NCI-H82 treated with DMSO at 0.1 percent for 48 hours (cell line): ENCODE results near the gene DMD.

ENCODE experiments used
- DNase-seq: peaks from one replicate; lab custom pipeline; 2025; ENCODE audit not compliant: unreplicated experiment; lab: John Stamatoyannopoulos, UW

Gene DMD

DNA sequence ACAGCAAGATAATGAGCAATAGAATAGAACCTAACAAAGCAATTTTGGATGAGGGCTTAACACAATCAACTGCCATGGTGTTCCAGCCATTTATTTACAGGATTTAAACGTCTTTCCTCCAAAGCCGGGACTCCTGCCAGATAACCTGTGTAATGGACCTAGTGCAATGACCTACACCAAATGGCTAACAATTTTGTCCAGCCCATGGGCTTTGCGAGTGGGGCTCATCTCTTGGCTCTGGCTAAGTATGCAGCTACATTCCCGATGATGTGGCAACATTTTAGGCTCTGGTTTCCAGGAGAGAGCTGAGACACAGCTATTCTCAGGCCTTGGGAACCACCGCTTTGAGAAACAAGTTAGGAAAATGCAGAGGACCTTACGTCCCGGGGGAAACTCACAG lies 1317.2 kb downstream of the DMD start:
- DNase-seq, result no peak

- DNase-seq, result no peak
Observed at GRCh38 chrX:31893525-31893924, 1317.8 kb downstream of the DMD start.

DNA sequence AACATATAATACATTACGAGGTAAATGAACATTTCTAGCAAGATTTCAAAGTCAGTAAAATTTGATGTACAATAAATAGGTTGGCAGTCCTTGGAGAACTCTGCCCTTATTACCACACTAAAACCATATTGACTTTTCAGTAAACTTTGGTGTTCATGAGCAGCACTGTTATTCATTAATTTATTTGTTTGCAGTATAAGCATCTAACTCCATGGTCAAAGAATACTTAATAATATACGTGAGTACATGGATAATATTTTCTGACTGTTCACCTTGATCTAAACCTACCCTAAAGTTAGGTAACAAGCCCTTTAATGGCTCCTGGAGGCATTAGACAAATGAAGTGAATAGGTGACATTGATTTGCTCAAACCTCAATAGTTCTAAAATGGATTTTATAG lies 1322.3 kb downstream of the DMD start:
- DNase-seq, result no peak

DNA sequence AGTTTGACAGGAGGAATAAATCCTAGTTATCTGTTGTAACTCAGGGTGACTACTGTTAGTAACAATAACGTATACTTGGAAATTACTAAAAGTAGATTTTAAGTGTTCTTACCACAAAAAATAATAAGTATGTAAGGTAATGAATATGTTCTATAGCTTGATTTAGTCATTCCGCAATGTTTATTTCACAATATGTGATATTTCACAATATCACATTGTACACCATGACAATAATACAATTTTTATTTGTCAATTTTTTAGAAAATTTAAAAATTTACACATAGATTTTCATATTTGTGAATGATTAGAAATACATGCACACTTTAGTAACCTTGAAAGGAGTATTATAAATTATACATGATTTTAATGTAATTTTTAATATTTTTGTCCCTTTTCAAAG lies 1326.8 kb downstream of the DMD start:
- no peak for DNase-seq

DNA sequence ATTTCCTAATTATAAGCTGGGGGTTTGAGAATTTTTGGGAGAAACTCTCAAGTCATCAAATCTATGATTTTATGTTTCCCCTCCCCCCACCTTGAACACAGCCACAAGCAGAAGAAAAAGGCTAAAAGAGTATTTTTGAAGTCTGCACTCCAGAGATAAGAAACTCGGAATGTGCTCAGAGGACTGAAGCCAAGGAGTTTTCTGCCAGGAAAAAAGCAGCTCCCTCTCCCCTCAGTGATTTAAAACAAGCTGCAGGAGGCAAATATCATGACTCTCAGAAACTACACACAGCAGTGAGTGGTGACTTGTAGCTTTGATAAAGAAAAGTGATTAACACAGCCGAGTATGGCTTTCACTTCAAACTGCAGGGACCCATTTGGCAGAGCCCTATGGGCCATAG lies 1339.3 kb downstream of the DMD start:
- no peak for DNase-seq

- DNase-seq, result no peak
Observed at GRCh38 chrX:31870267-31870666, 1341.1 kb downstream of the DMD start.

- no peak for DNase-seq
Observed at GRCh38 chrX:31860686-31861085, 1350.7 kb downstream of the DMD start.

DNA sequence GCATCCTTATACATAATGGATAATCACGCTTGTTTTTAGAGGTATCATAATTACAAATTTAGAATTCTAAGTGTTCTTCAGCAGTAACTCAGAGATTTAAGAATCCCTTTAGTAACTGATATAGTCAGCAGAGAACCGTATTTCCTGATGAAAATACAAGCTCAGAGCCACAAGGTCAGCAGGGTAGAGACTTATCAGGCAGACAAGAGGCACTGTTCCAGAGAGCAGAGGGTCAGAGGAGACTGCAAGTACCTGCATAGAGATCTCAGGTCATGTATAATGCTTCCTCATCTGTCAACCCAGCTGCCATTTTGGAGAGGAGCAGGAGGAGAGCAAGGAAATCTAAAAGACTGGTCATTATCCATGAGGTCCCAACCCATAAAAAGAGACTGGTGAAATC lies 1352.4 kb downstream of the DMD start:
- DNase-seq, result no peak

GRCh38 chrX:31854716-31855115 lies 1356.6 kb downstream of the DMD start:
- no peak for DNase-seq

DNA sequence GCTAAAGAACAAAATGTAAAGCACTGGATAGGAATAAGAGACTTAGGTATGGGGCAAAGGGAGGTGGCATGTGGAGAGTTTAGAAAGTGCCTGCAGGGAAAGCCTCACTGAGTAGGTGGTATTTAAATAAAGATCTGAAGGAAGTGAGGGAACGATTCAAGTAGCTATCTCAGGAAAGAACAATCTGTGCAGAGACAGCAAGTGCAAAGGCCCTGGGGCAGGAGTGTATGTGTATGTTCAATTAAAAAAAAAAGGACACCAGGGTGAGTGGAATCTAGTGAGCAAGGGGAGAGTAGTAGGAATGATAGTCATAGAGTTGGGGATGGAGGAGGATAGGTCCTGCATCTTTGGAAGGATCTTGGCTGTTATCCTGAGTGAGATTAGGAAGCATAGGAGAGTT lies 1359.6 kb downstream of the DMD start:
- no peak for DNase-seq

DNA sequence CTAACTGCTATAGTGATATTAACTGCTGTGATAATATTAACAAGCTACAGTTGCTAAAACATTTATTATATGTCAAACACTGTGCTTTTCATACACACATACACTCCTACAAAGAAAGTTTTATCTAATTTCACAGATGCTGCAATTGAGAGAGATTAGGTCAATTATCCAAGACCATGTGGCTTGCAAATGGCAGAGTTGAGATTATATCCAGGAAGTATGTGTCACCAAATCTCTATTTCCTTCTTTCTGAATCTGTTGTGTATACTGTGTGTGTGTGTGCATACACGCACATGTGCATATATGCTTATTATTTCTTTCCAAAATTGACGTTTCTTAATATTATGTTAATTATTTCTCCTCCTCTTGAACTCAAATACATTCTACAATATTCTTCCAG lies 1363.6 kb downstream of the DMD start:
- DNase-seq, result no peak

- DNase-seq, result no peak
Observed at GRCh38 chrX:31845003-31845402, 1366.3 kb downstream of the DMD start.

- DNase-seq, result no peak
Observed at GRCh38 chrX:31838617-31839016, 1372.7 kb downstream of the DMD start.

DNA sequence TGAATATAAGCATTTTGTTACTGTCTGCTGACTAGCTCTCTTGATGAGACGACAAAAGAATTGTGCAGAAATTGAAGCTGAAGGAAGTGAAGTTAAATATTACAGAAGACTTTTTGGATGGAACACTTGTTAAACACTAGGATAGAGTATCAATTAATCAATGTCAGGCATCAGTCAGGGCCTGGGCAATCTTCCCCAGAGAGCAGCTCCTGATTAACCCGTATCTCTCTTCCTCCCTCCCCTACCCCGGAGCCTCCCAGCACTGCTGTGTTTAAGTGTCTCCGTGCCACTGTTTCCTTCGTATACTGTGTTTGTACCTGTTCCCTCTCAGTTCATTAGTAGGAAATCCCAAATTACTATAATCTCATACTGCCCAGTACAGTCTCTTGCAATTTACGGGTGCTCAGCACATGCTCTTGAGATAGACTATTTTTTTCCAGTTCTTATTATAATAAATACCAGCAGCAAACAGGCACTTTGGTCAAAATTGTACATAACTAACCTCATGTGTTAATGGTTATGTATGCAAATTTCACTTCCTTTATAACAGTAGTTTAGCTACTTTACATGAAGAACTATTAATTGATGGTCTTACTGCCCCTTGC lies 1373.8 kb downstream of the DMD start:
- DNase-seq, result no peak

DNA sequence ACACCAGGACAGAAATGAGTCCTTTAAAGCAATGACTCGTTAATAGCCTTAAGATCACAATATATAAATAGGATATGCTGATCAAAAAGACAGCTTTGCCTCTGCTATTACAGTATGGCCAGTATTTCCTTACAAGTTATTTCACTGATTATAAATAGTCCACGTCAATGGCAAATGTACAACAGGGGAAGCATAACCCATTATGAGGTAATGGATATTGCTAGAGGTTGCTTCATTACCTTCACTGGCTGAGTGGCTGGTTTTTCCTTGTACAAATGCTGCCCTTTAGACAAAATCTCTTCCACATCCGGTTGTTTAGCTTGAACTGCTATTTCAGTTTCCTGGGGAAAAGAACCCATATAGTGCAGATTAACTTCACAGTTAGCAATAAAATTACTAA lies 1374.9 kb downstream of the DMD start:
- no peak for DNase-seq

GRCh38 chrX:31832263-31832662 lies 1379.1 kb downstream of the DMD start:
- no peak for DNase-seq

DNA sequence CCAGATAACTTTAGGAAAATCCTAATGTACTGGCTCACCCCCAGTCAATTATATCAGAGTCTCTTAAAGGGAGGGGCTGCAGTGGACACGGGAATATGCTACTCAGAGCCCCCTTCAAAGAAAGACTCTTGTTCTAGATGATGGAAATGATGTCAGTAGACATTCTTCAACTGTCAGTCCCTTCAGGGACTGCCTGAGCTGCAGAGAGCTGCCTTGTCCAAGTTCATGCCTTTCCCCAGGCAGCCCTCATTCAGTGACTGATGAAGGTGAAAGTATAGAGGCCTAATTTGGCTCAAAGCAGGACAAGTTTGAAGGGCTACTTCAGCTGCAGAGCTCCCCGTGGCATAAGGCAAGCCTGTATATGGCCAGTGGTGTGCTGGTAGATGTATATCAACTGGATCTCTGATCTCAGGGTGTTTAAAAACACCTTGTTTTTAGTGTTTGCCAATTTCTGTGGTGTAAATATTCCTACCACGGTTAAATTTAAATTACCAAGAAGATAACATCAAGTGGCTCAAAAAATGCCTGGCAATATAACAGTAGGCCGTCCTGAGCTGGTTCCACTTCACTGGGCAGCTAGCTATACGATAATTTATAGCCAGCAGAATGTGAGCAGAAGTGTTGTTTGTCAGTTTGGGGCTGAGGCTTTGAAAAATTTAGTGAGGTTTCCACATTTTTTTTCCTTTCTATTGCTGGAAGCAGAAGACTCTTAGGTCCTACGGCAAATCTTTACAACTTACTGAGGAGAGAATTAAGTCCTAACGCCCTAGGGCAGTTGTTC lies 1390.7 kb downstream of the DMD start:
- no peak for DNase-seq

GRCh38 chrX:31819455-31819854 lies 1391.9 kb downstream of the DMD start:
- DNase-seq, result no peak

DNA sequence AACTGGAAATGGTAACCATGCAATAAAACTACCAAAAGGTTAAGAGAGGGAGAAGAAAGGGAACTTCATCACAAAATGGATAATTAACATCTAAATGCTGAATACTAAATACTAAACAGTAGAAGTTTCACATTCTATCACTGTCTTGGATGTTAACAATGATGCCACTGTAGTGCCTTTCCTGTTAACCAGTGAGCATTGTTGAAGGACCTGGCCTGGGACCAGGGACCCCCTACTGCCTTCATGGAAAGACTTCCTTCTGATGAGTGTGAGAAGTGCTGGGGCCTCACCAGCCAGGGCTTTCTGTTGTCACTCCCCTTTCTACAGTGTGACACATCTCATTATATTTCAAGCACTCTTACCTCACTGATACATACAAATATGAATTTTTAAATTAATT lies 1400.2 kb downstream of the DMD start:
- DNase-seq, result no peak

DNA sequence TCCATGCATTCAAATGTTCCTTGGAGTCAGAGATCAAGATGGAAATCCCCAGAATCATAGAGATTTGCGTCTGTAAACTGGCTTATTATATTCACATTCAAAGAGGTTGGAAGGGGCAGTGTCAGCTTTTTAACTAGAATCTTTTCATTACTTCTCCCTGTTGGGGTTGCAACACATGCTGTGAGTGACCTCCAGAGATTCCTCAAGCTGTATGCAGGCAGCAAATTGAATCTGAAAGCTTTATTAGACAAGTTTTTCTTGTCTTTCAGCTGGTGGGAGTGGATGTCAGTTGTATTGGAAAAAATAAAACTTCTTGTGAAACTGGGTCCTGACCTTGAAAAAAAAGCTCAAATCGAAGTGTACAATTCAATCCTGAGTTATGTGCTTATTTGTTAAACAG lies 1403.0 kb downstream of the DMD start:
- no peak for DNase-seq

DNA sequence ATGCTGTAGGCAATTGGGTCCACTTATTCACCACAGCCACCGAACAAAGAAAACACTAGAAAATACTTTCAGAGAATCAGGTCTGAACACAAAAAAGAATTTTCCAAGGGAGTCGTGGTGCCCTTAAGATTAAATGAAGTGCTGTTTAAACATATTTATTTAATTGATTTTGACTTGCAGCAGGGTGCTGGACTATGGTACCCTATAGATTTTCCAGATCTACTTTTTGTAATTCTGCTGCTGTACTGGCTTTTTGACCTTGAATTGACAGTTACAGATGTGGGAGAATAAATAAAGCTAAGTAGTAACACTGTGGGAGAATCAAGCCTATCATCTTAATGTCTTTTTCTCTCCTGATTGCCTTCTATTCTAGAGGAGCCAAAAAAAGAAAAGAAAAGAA lies 1404.2 kb downstream of the DMD start:
- no peak for DNase-seq

DNA sequence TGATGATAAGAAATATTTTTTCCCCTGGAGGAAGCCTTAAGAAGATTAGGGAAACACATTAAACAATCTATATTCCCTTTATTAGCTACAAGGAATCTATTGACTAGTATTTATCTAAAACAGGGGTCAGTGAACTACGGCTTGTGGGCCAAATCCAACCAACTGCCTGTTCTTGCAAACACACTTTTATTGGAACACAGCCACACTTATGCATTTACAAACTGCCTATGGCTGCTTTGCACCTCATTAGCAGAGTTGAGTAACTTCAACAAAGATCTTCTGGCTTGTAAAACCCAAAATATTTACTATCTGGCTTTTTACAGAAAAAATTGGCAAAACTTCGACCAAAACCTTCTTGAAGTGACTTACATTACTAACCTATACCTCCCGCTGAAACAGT lies 1405.6 kb downstream of the DMD start:
- no peak for DNase-seq

DNA sequence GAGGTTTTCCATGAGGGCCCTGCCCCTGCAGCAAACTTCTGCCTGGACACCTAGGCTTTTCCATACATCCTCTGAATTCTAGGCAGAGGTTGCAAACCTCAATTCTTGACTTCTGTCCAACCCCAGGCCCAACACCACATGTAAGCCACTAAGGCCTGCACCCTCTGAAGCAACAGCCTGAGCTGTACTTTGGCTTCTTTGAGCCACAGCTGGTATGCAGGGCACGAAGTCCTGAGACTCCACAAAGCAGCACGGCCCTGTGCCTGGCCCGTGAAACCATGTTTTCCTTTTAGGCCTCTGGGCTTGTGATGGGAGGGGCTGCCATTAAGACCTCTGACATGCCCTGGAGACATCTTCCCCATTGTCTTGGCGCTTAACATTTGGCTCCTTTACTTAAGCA lies 1411.1 kb downstream of the DMD start:
- DNase-seq, result no peak
